GM23338 (cell line): ENCODE measurements around the gene EXOC6B.

ENCODE experiments used
- CREB1 ChIP-seq: fragments of 250-450 bp; sonication (Bioruptor Pico); IDR thresholded peaks from 2 replicates; pipeline ENCODE4 v1.5.0; 2020; ENCODE audit warnings: low read depth, mild to moderate bottlenecking, moderate library complexity
- EZH2phosphoT487 ChIP-seq: fragments of 200-600 bp; sonication (generic); IDR thresholded peaks from one replicate; pipeline ENCODE4 v1.8.1; 2018; ENCODE audit warnings: antibody characterized with exemption; ENCODE audit not compliant: unreplicated experiment
- TF ChIP-seq, protein P1 (sequence below), 2 experiments: fragments of 200-600 bp in 1 of 2; sonication (generic) in 1 of 2; conservative IDR thresholded peaks; 2 replicates each; pipeline versions ENCODE4 v1.5.1 to v1.6.1; 2016 to 2017; ENCODE audit warnings: antibody characterized with exemption in 2 of 2, low read depth in 2 of 2, mild to moderate bottlenecking in 2 of 2, moderate library complexity in 1 of 2

DNA sequence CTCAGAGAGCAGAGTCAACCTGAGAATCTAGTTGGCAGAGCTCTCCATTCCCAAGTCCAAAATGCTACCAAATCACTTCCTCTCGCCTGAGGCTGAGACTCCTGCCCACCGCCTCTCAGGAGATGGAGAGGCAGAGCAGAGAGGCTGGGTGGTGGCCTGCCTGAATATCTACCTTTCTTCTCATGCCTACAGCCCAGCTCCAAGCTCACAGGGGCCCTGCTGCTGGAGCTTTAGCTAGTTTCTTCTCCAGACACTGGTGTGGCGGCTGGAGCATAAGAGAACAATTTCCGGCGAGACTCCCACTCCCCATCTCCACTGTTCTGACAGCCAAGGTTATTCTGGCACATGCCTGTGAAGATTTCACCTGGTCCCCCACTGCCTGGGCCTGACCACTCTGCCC is 670.1 kb downstream of the EXOC6B start:
- TF ChIP-seq, protein P1, sequence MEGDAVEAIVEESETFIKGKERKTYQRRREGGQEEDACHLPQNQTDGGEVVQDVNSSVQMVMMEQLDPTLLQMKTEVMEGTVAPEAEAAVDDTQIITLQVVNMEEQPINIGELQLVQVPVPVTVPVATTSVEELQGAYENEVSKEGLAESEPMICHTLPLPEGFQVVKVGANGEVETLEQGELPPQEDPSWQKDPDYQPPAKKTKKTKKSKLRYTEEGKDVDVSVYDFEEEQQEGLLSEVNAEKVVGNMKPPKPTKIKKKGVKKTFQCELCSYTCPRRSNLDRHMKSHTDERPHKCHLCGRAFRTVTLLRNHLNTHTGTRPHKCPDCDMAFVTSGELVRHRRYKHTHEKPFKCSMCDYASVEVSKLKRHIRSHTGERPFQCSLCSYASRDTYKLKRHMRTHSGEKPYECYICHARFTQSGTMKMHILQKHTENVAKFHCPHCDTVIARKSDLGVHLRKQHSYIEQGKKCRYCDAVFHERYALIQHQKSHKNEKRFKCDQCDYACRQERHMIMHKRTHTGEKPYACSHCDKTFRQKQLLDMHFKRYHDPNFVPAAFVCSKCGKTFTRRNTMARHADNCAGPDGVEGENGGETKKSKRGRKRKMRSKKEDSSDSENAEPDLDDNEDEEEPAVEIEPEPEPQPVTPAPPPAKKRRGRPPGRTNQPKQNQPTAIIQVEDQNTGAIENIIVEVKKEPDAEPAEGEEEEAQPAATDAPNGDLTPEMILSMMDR (conservative IDR thresholded peaks at IDR 0.05; ENCODE audit: low read depth in 2 of 2) = no peak
- TF ChIP-seq CREB1 (no peak), EZH2phosphoT487 (no peak)
